SK-N-SH (cell line): ENCODE data around the gene FCRL5. TPM values are rescaled to one million over a fixed set of nuclear protein-coding genes. Genes with fewer than 3 reads are reported as not detected.

Experiments
- CTCF ChIA-PET: fragments of 300-600, 350-600 bp; formaldehyde crosslinking; extraction: SDS; loops from one replicate; lab custom pipeline; 2021; lab: Yijun Ruan, JAX
- POLR2A ChIA-PET: fragments of 350-600 bp; sonication (Branson Sonifier 250); formaldehyde crosslinking; extraction: SDS; loops from one replicate; lab custom pipeline; 2020; ENCODE audit warnings: antibody characterized with exemption, inconsistent platforms; lab: Yijun Ruan, JAX
- DNase-seq: peaks from one replicate; pipeline ENCODE4 v3.0.0; 2012
- H2AFZ ChIP-seq: fragments of 200-600 bp; sonication (generic); 2 replicates; pipeline ENCODE4 v1.8.1; 2016; ENCODE audit warnings: antibody characterized with exemption, mild to moderate bottlenecking, low read depth
- H3F3A ChIP-seq: fragments of 200-600 bp; sonication (generic); replicated peaks from 2 replicates; pipeline ENCODE3; 2016; ENCODE audit warnings: antibody characterized with exemption, mild to moderate bottlenecking; ENCODE audit not compliant: insufficient read depth
- H3K27ac ChIP-seq, 2 experiments: fragments of 200-500 bp in 1 of 2; fragments of 200-600 bp in 1 of 2; sonication (Bioruptor generic) in 1 of 2; sonication (generic), shearing (Covaris generic) in 1 of 2; 2 replicates each; pipeline versions ENCODE4 v1.5.1 to v1.6.1; 2014 to 2016; ENCODE audit warnings: low read depth in 2 of 2, inconsistent platforms in 1 of 2, low read length in 1 of 2, mild to moderate bottlenecking in 1 of 2, mixed read lengths in 1 of 2
- H3K27me3 ChIP-seq: fragments of 200-600 bp; sonication (generic), shearing (Covaris generic); 2 replicates; pipeline ENCODE4 v1.6.1; 2016; ENCODE audit warnings: mixed run types; ENCODE audit not compliant: insufficient read depth
- H3K36me3 ChIP-seq, 2 experiments: fragments of 200-500 bp in 1 of 2; fragments of 200-600 bp in 1 of 2; sonication (Bioruptor generic) in 1 of 2; sonication (generic) in 1 of 2; replicated peaks in 1 of 2; 2 replicates each; pipeline versions ENCODE3 to v1.5.1; 2014 to 2016; ENCODE audit warnings: low read length in 1 of 2, mild to moderate bottlenecking in 1 of 2; ENCODE audit not compliant: insufficient read depth in 2 of 2, control insufficient read depth in 1 of 2
- H3K4me1 ChIP-seq, 2 experiments: fragments of 200-500 bp in 1 of 2; fragments of 200-600 bp in 1 of 2; sonication (Bioruptor generic) in 1 of 2; sonication (generic), shearing (Covaris generic) in 1 of 2; 2 replicates each; pipeline versions ENCODE4 v1.5.1 to v1.6.1; 2014 to 2016; ENCODE audit warnings: low read depth in 1 of 2, low read length in 1 of 2, mixed run types in 1 of 2; ENCODE audit not compliant: insufficient read depth in 2 of 2, control insufficient read depth in 1 of 2
- H3K4me2 ChIP-seq: fragments of 200-600 bp; sonication (generic), shearing (Covaris generic); 2 replicates; pipeline ENCODE4 v1.6.1; 2017; ENCODE audit warnings: mixed run types
- H3K4me3 ChIP-seq, 2 experiments: fragments of 200-500 bp in 1 of 2; fragments of 200-600 bp in 1 of 2; sonication (Bioruptor generic) in 1 of 2; sonication (generic), shearing (Covaris generic) in 1 of 2; 2 replicates each; pipeline versions ENCODE4 v1.5.1 to v1.8.1; 2014 to 2016; ENCODE audit warnings: low read depth in 2 of 2, inconsistent platforms in 1 of 2, low read length in 1 of 2, mild to moderate bottlenecking in 1 of 2, mixed read lengths in 1 of 2, moderate library complexity in 1 of 2
- H3K79me2 ChIP-seq: fragments of 200-600 bp; sonication (generic); 2 replicates; pipeline ENCODE4 v1.8.1; 2017; ENCODE audit warnings: mild to moderate bottlenecking; ENCODE audit not compliant: insufficient read depth
- H3K9ac ChIP-seq: fragments of 200-600 bp; sonication (generic); 2 replicates; pipeline ENCODE4 v1.6.1; 2017; ENCODE audit warnings: mixed run types
- H3K9me2 ChIP-seq: fragments of 200-600 bp; sonication (generic); 2 replicates; pipeline ENCODE4 v1.6.1; 2017; ENCODE audit warnings: mixed run types
- H3K9me3 ChIP-seq: fragments of 200-600 bp; sonication (generic); 2 replicates; pipeline ENCODE4 v1.6.1; 2017; ENCODE audit warnings: mixed run types, mild to moderate bottlenecking, moderate library complexity
- H4K20me1 ChIP-seq: fragments of 200-600 bp; sonication (generic); 2 replicates; pipeline ENCODE4 v1.6.1; 2017; ENCODE audit warnings: mild to moderate bottlenecking, mixed run types; ENCODE audit not compliant: insufficient read depth
- ELF1 ChIP-seq: IDR thresholded peaks from 2 replicates; pipeline ENCODE4 v1.4.0; 2012
- EP300 ChIP-seq, 2 experiments: IDR thresholded peaks; 2 replicates each; pipeline versions ENCODE4 v1.4.0 to v1.6.1; 2012; ENCODE audit warnings: borderline replicate concordance in 1 of 2, low read depth in 1 of 2, low read length in 1 of 2
- FOXJ3 ChIP-seq: sonication (generic); formaldehyde crosslinking; IDR thresholded peaks from 2 replicates; pipeline ENCODE4 v1.5.1; 2020; ENCODE audit warnings: mild to moderate bottlenecking, missing genetic modification reagents
- JUND ChIP-seq: IDR thresholded peaks from 2 replicates; pipeline ENCODE4 v1.4.0; 2012
- MEF2A ChIP-seq: IDR thresholded peaks from 2 replicates; pipeline ENCODE4 v1.4.0; 2012; ENCODE audit warnings: low read depth, borderline replicate concordance
- NRF1 ChIP-seq: IDR thresholded peaks from 2 replicates; pipeline ENCODE4 v1.6.1; 2012; ENCODE audit warnings: low read depth, mild to moderate bottlenecking, low read length
- RAD21 ChIP-seq: IDR thresholded peaks from 2 replicates; pipeline ENCODE4 v1.6.1; 2012; ENCODE audit warnings: mild to moderate bottlenecking, low read length
- RCOR1 ChIP-seq: fragments of 150-350 bp; IDR thresholded peaks from 2 replicates; pipeline ENCODE4 v1.6.1; 2017; ENCODE audit warnings: antibody characterized with exemption, low read length
- RFX5 ChIP-seq: IDR thresholded peaks from 2 replicates; pipeline ENCODE4 v1.6.1; 2012; ENCODE audit warnings: mild to moderate bottlenecking, improper control_type of control experiment, low read length
- RXRA ChIP-seq: IDR thresholded peaks from 2 replicates; pipeline ENCODE4 v1.4.0; 2012; ENCODE audit warnings: low read depth, mild to moderate bottlenecking, borderline replicate concordance
- SIN3A ChIP-seq: IDR thresholded peaks from 2 replicates; pipeline ENCODE4 v1.6.1; 2012; ENCODE audit warnings: low read depth, mild to moderate bottlenecking, low read length, moderate library complexity, borderline replicate concordance
- TAF1 ChIP-seq: IDR thresholded peaks from 2 replicates; pipeline ENCODE4 v1.6.1; 2012; ENCODE audit warnings: low read depth, mild to moderate bottlenecking, low read length, moderate library complexity, borderline replicate concordance
- TCF12 ChIP-seq: IDR thresholded peaks from 2 replicates; pipeline ENCODE4 v1.4.0; 2012
- WGBS: methylation state at CpG from one replicate; pipeline ENCODE4 v1.1.6; 2017; ENCODE audit warnings: low lambda C conversion rate; 5-methylcytosine and 5-hydroxymethylcytosine counted together
- polyA plus RNA-seq, 3 experiments: library from polyadenylated mRNA; depleted of rRNA; stranded (reverse); fragments of >200 nt; gene quantifications; 2 replicates each; pipeline ENCODE4 v1.2.3, GENCODE V29; 2012
- TF ChIP-seq, protein P1 (sequence below): fragments of 200-600 bp; sonication (generic); IDR thresholded peaks from 2 replicates; pipeline ENCODE4 v1.6.1; 2017; ENCODE audit warnings: antibody characterized with exemption, mild to moderate bottlenecking, moderate library complexity
- TF ChIP-seq, protein P2 (sequence below): fragments of 150-350 bp; IDR thresholded peaks from 2 replicates; pipeline ENCODE4 v1.6.1; 2016; ENCODE audit warnings: mild to moderate bottlenecking, low read depth, low read length
- TF ChIP-seq, protein P3 (sequence below): IDR thresholded peaks from 2 replicates; pipeline ENCODE4 v1.6.1; 2012; ENCODE audit warnings: mild to moderate bottlenecking, low read depth, low read length, moderate library complexity
- TF ChIP-seq, protein P4 (sequence below): fragments of 150-350 bp; IDR thresholded peaks from 2 replicates; pipeline ENCODE4 v1.6.1; 2017; ENCODE audit warnings: antibody characterized with exemption, low read length, low read depth, borderline replicate concordance

The FCRL5 gene
- polyA plus RNA-seq, 1 of the 3 experiments (the other 2 are of a cell fraction), result not detected

DNA sequence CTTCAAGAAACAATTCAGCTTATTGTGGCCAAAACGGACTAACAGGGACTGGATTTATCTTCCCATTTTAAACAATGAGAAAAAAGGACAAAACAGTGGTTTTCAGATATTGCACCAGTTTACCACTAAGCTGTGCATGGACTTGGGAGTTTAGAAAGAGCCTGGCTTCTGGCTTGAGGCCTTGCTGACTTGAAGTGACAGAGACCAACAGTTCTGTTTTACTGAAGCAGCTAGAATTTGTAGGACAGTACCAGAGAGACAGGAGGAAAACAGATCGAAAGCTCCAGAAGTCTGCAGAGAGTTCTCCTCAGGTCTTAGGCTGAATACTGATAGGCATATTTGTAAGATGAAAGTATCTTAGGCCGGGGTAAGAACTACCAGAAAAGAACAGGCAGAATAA lies 25.1 kb upstream of the FCRL5 start (continued):
- TF ChIP-seq, protein P1, sequence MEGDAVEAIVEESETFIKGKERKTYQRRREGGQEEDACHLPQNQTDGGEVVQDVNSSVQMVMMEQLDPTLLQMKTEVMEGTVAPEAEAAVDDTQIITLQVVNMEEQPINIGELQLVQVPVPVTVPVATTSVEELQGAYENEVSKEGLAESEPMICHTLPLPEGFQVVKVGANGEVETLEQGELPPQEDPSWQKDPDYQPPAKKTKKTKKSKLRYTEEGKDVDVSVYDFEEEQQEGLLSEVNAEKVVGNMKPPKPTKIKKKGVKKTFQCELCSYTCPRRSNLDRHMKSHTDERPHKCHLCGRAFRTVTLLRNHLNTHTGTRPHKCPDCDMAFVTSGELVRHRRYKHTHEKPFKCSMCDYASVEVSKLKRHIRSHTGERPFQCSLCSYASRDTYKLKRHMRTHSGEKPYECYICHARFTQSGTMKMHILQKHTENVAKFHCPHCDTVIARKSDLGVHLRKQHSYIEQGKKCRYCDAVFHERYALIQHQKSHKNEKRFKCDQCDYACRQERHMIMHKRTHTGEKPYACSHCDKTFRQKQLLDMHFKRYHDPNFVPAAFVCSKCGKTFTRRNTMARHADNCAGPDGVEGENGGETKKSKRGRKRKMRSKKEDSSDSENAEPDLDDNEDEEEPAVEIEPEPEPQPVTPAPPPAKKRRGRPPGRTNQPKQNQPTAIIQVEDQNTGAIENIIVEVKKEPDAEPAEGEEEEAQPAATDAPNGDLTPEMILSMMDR, result no peak
- TF ChIP-seq, protein P2, sequence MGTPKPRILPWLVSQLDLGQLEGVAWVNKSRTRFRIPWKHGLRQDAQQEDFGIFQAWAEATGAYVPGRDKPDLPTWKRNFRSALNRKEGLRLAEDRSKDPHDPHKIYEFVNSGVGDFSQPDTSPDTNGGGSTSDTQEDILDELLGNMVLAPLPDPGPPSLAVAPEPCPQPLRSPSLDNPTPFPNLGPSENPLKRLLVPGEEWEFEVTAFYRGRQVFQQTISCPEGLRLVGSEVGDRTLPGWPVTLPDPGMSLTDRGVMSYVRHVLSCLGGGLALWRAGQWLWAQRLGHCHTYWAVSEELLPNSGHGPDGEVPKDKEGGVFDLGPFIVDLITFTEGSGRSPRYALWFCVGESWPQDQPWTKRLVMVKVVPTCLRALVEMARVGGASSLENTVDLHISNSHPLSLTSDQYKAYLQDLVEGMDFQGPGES, result no peak
- no peak for TF ChIP-seq EP300 (IDR thresholded peaks at IDR 0.05; ENCODE audit: borderline replicate concordance in 1 of 2, low read depth in 1 of 2, low read length in 1 of 2)
- TF ChIP-seq ELF1, result no peak
- TF ChIP-seq, protein P3, sequence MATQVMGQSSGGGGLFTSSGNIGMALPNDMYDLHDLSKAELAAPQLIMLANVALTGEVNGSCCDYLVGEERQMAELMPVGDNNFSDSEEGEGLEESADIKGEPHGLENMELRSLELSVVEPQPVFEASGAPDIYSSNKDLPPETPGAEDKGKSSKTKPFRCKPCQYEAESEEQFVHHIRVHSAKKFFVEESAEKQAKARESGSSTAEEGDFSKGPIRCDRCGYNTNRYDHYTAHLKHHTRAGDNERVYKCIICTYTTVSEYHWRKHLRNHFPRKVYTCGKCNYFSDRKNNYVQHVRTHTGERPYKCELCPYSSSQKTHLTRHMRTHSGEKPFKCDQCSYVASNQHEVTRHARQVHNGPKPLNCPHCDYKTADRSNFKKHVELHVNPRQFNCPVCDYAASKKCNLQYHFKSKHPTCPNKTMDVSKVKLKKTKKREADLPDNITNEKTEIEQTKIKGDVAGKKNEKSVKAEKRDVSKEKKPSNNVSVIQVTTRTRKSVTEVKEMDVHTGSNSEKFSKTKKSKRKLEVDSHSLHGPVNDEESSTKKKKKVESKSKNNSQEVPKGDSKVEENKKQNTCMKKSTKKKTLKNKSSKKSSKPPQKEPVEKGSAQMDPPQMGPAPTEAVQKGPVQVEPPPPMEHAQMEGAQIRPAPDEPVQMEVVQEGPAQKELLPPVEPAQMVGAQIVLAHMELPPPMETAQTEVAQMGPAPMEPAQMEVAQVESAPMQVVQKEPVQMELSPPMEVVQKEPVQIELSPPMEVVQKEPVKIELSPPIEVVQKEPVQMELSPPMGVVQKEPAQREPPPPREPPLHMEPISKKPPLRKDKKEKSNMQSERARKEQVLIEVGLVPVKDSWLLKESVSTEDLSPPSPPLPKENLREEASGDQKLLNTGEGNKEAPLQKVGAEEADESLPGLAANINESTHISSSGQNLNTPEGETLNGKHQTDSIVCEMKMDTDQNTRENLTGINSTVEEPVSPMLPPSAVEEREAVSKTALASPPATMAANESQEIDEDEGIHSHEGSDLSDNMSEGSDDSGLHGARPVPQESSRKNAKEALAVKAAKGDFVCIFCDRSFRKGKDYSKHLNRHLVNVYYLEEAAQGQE, result no peak
- TF ChIP-seq, protein P4, sequence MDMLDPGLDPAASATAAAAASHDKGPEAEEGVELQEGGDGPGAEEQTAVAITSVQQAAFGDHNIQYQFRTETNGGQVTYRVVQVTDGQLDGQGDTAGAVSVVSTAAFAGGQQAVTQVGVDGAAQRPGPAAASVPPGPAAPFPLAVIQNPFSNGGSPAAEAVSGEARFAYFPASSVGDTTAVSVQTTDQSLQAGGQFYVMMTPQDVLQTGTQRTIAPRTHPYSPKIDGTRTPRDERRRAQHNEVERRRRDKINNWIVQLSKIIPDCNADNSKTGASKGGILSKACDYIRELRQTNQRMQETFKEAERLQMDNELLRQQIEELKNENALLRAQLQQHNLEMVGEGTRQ, result no peak
- no peak for TF ChIP-seq RFX5
- no peak for TF ChIP-seq RCOR1
- no peak for TF ChIP-seq FOXJ3 (CRISPR knock-in tag)
- no peak for TF ChIP-seq MEF2A
- TF ChIP-seq RAD21, result no peak
- TF ChIP-seq, all 33 proteins: peak for 0

DNA sequence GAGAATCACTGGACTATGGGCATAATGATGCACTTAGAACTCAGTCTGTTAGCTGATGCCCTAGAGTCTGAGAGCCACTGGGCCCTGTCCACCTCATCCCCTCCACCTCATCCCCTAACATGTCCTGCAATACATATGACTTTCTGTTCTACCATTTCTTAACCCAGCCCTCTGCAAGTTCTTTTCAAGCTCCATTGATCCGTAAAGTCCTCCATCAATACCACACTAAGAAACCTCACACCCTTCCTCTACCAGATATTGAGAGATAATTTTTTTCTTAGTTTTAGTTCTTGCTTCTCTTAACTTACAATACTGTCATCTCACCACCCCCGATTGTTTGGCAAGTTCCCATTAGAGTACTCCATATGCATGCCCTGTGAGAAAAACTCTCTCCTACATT lies 23.4 kb upstream of the FCRL5 start:
- no peaks in the 10 kb centered on the region for H3K9me3 ChIP-seq
- ChIA-PET POLR2A (no interaction called here), CTCF (interaction anchor here (1.1 to 1.8 kb wide), 2 partner anchors 14 to 115 kb away, joined by 3 to 4 read pairs; no protein-coding TSS in a partner anchor)
- WGBS, result 2% methylated on average over 2 of the region's 2 CpGs
- no peaks in the 10 kb centered on the region for H4K20me1 ChIP-seq
- H3K4me3 ChIP-seq, result no peak overlapping the region
- no peak overlapping the region for H3K4me2 ChIP-seq
- no peaks in the 10 kb centered on the region for H3K36me3 ChIP-seq
- no peak overlapping the region for H2AFZ ChIP-seq
- no peaks in the 10 kb centered on the region for H3K9me2 ChIP-seq
- no peak overlapping the region for H3K9ac ChIP-seq
- H3K27ac ChIP-seq, result no peak overlapping the region
- no peaks in the 10 kb centered on the region for H3K79me2 ChIP-seq
- DNase-seq, result no peak
- no peaks in the 10 kb centered on the region for H3K4me1 ChIP-seq
- H3F3A ChIP-seq, result no peaks in the 10 kb centered on the region
- H3K27me3 ChIP-seq, result no peaks in the 10 kb centered on the region
- no peak for TF ChIP-seq MEF2A
- TF ChIP-seq RXRA, result no peak
- TF ChIP-seq JUND, result no peak
- no peak for TF ChIP-seq SIN3A
- TF ChIP-seq ELF1, result no peak
- no peak for TF ChIP-seq RCOR1
- TF ChIP-seq, protein P1, result no peak
- TF ChIP-seq NRF1, result no peak
- no peak for TF ChIP-seq TAF1
- TF ChIP-seq TCF12, result no peak
- TF ChIP-seq, protein P3, result no peak
